Measurements from ENCODE around the gene NPAS2. TPM values are rescaled to one million over a fixed set of nuclear protein-coding genes. Genes with fewer than 3 reads are reported as not detected.

The NPAS2 gene
- total RNA-seq, 1 experiment from 2014 or later = 20.4 TPM

DNA sequence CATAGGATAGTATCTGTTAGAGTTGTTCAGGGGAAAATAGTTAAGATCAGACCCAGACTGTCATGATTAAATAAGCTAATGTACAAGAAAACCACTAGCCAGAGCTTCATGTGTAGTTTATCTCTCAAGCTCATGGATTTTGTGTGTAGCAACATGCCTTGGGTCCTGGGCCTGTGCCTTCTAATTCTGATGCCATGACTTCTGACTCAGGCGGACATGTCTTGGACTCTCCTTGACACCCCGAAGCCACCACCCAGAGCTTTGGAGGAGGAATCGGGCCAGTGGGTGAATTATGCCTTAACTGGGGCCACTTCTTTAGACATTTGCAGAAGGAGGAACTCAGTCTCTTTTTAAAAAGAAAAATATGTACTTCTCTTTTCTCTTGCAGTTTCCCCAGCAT, 68.7 kb downstream of the NPAS2 start:
- Histone ChIP-seq H3K27me3 (ENCODE audit: insufficient read depth, low read length) (no peaks in the 10 kb centered on the region), H3K4me3 (replicated peaks in 1 of 2; ENCODE audit: low read depth in 1 of 2, low read length in 2 of 2) (no peak overlapping the region), H3K4me2 (ENCODE audit: low read length) (no peak overlapping the region), H4K20me1 (ENCODE audit: insufficient read depth) (no peaks in the 10 kb centered on the region), H3K9ac (ENCODE audit: low read length) (no peak overlapping the region), H2AFZ (ENCODE audit: low read depth, low read length, poor library complexity, severe bottlenecking) (no peak overlapping the region), H3K27ac (ENCODE audit: low read depth, low read length) (no peak overlapping the region), H3K9me2 (ENCODE audit: insufficient read depth) (no peaks in the 10 kb centered on the region), H3K9me3 (ENCODE audit: control insufficient read depth in 1 of 2, insufficient read depth in 1 of 2, low read depth in 1 of 2, low read length in 2 of 2) (no peaks in the 10 kb centered on the region), H3K4me1 (ENCODE audit: control insufficient read depth in 1 of 2, insufficient read depth in 2 of 2, low read length in 2 of 2) (peaks cover 28 to 54% of the 10 kb centered on the region in 2 experiments), H3K79me2 (ENCODE audit: insufficient read depth, low read length) (no peaks in the 10 kb centered on the region), H3K36me3 (ENCODE audit: control insufficient read depth in 1 of 2, insufficient read depth in 2 of 2, low read length in 2 of 2) (no peaks in the 10 kb centered on the region)
- ChIA-PET RAD21 (ENCODE audit: low non-redundant PET in 1 of 2, low total read pairs in 2 of 2, uncharacterized antibody in 2 of 2, unreplicated experiment in 2 of 2) (no interaction called here), POLR2A (no interaction called here), CTCF (no interaction called here)
- ATAC-seq = no peak
- no TSS peak for BruUV-seq (replicated peaks)
- DNase-seq (ENCODE audit: low read depth, low spot score) = no peak
- TF ChIP-seq POLR2AphosphoS5 (IDR thresholded peaks at IDR 0.05; ENCODE audit: low read depth, low read length) (no peak), ZFX (IDR thresholded peaks at IDR 0.05) (no peak), JUND (IDR thresholded peaks at IDR 0.05) (no peak), POLR2A (IDR thresholded peaks at IDR 0.05; ENCODE audit: borderline replicate concordance, extremely low read depth, insufficient read depth, insufficient read length) (no peak), SIN3A (IDR thresholded peaks at IDR 0.05; ENCODE audit: low read depth) (no peak), EZH2phosphoT487 (IDR thresholded peaks at IDR 0.05; ENCODE audit: borderline replicate concordance) (no peak), ZNF274 (IDR thresholded peaks at IDR 0.05; ENCODE audit: low read depth, low read length) (no peak), SP1 (IDR thresholded peaks at IDR 0.05; ENCODE audit: low read depth) (no peak), EGR1 (IDR thresholded peaks at IDR 0.05; ENCODE audit: low read depth) (no peak), CBX3 (IDR thresholded peaks at IDR 0.05; ENCODE audit: low read depth) (no peak), EZH2 (IDR thresholded peaks at IDR 0.05) (no peak), RAD21 (IDR thresholded peaks at IDR 0.05; ENCODE audit: low read depth) (no peak), ELF1 (IDR thresholded peaks at IDR 0.05; ENCODE audit: borderline replicate concordance, low read depth) (no peak)
- TF ChIP-seq, protein P1, sequence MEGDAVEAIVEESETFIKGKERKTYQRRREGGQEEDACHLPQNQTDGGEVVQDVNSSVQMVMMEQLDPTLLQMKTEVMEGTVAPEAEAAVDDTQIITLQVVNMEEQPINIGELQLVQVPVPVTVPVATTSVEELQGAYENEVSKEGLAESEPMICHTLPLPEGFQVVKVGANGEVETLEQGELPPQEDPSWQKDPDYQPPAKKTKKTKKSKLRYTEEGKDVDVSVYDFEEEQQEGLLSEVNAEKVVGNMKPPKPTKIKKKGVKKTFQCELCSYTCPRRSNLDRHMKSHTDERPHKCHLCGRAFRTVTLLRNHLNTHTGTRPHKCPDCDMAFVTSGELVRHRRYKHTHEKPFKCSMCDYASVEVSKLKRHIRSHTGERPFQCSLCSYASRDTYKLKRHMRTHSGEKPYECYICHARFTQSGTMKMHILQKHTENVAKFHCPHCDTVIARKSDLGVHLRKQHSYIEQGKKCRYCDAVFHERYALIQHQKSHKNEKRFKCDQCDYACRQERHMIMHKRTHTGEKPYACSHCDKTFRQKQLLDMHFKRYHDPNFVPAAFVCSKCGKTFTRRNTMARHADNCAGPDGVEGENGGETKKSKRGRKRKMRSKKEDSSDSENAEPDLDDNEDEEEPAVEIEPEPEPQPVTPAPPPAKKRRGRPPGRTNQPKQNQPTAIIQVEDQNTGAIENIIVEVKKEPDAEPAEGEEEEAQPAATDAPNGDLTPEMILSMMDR (IDR thresholded peaks at IDR 0.05 in 2 of 3, conservative IDR thresholded peaks at IDR 0.05 in 1 of 3; ENCODE audit: borderline replicate concordance in 1 of 3, insufficient read depth in 1 of 3, low read depth in 2 of 3, low read length in 2 of 3) = no peak
- TF ChIP-seq, protein P2, sequence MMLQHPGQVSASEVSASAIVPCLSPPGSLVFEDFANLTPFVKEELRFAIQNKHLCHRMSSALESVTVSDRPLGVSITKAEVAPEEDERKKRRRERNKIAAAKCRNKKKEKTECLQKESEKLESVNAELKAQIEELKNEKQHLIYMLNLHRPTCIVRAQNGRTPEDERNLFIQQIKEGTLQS (IDR thresholded peaks at IDR 0.05) = no peak
- TF ChIP-seq, protein P3, sequence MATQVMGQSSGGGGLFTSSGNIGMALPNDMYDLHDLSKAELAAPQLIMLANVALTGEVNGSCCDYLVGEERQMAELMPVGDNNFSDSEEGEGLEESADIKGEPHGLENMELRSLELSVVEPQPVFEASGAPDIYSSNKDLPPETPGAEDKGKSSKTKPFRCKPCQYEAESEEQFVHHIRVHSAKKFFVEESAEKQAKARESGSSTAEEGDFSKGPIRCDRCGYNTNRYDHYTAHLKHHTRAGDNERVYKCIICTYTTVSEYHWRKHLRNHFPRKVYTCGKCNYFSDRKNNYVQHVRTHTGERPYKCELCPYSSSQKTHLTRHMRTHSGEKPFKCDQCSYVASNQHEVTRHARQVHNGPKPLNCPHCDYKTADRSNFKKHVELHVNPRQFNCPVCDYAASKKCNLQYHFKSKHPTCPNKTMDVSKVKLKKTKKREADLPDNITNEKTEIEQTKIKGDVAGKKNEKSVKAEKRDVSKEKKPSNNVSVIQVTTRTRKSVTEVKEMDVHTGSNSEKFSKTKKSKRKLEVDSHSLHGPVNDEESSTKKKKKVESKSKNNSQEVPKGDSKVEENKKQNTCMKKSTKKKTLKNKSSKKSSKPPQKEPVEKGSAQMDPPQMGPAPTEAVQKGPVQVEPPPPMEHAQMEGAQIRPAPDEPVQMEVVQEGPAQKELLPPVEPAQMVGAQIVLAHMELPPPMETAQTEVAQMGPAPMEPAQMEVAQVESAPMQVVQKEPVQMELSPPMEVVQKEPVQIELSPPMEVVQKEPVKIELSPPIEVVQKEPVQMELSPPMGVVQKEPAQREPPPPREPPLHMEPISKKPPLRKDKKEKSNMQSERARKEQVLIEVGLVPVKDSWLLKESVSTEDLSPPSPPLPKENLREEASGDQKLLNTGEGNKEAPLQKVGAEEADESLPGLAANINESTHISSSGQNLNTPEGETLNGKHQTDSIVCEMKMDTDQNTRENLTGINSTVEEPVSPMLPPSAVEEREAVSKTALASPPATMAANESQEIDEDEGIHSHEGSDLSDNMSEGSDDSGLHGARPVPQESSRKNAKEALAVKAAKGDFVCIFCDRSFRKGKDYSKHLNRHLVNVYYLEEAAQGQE (IDR thresholded peaks at IDR 0.05; ENCODE audit: low read depth) = no peak
- intact Hi-C loops (cut with micrococcal nuclease) = no loop called here

Measured in HCT116 (cell line).